MCF 10A (cell line): ENCODE measurements around the gene C12orf50. TPM values are rescaled to one million over a fixed set of nuclear protein-coding genes. Genes with fewer than 3 reads are reported as not detected.

Source experiments
- Bru-seq: library from RNA; stranded (reverse); fragments of 400-500 nt; gene quantifications from one replicate; lab custom pipeline; 2021; lab: Mats Ljungman, UMichigan
- BruChase-seq, 2 experiments: library from RNA; stranded (reverse); fragments of 400-500 nt; gene quantifications; one replicate each; lab custom pipeline; 2021; lab: Mats Ljungman, UMichigan
- BruUV-seq: library from RNA; stranded (reverse); fragments of 400-500 nt; replicated peaks from 2 replicates; lab custom pipeline; 2021; lab: Mats Ljungman, UMichigan
- CTCF ChIA-PET: fragments of 300-600 bp; sonication (Branson Sonifier 250); formaldehyde crosslinking; extraction: SDS; loops from one replicate; lab custom pipeline; 2021; ENCODE audit warnings: antibody characterized with exemption, inconsistent platforms; lab: Yijun Ruan, JAX
- POLR2A ChIA-PET: fragments of 300-600, 350-650 bp; sonication (Branson Sonifier 250); formaldehyde crosslinking; extraction: SDS; loops from one replicate; lab custom pipeline; 2020; ENCODE audit warnings: antibody characterized with exemption, inconsistent platforms; lab: Yijun Ruan, JAX
- DNase-seq: peaks from one replicate; pipeline ENCODE4 v3.0.0-alpha.2; 2018; ENCODE audit not compliant: unreplicated experiment
- H3K27ac Mint-ChIP-seq: one replicate; pipeline ENCODE4 v1.8.0; 2022; ENCODE audit warnings: mild to moderate bottlenecking, low read depth, mixed read lengths; ENCODE audit not compliant: unreplicated experiment
- H3K27me3 Mint-ChIP-seq: one replicate; pipeline ENCODE4 v1.8.0; 2022; ENCODE audit warnings: mixed read lengths; ENCODE audit not compliant: insufficient read depth, unreplicated experiment
- H3K36me3 Mint-ChIP-seq: one replicate; pipeline ENCODE4 v1.8.0; 2022; ENCODE audit warnings: mild to moderate bottlenecking, moderate library complexity, mixed read lengths; ENCODE audit not compliant: insufficient read depth, unreplicated experiment
- H3K4me1 Mint-ChIP-seq: one replicate; pipeline ENCODE4 v1.8.0; 2022; ENCODE audit warnings: mixed read lengths; ENCODE audit not compliant: insufficient read depth, unreplicated experiment
- H3K4me3 Mint-ChIP-seq: one replicate; pipeline ENCODE4 v1.8.0; 2022; ENCODE audit warnings: mild to moderate bottlenecking, moderate library complexity, mixed read lengths; ENCODE audit not compliant: unreplicated experiment
- H3K9me3 Mint-ChIP-seq: one replicate; pipeline ENCODE4 v1.8.0; 2022; ENCODE audit warnings: mixed read lengths; ENCODE audit not compliant: unreplicated experiment
- intact Hi-C: fragments of 100-400 bp; cut with micrococcal nuclease; formaldehyde crosslinking; loops from 2 replicates; pipeline ENCODE4 v1.14.1; 2022
- long read RNA-seq: library from polyadenylated mRNA; stranded (forward); transcript quantifications from one replicate; pipeline ENCODE4 v2.0.0, GENCODE V29; 2022
- total RNA-seq: library from RNA; stranded (reverse); gene quantifications from 2 replicates; pipeline ENCODE4 v1.2.3, GENCODE V29; 2022
- TF ChIP-seq, protein P1 (sequence below): fragments of 200-600 bp; IDR thresholded peaks from one replicate; pipeline ENCODE4 v1.8.0; 2022; ENCODE audit warnings: antibody characterized with exemption, mild to moderate bottlenecking; ENCODE audit not compliant: unreplicated experiment

C12orf50 gene, protein sequence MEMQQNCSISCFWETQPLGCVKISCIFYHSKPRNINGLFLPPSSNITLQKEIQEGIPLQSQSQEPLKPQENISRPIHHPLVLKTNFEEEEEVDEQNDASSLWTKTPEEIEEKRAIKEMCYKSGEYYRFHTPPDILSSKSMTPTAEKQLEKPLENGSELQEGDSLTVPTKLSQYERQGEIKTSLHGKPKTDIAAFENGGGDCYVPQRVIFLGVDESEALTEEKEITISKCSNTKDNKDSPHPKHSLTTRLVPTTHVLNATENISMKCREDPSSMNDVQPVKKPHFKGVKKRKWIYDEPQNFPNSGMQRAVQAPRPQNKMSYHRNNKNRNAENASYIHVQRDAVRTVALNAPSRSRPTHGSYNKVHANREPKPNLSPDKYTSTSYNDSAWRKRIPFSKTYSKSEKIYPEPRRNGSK
- total RNA-seq (0.29 TPM in 1 of 2 replicates, not detected in the other), Bru-seq, nascent RNA (percentile 18 among the genes with signal in this experiment), BruChase-seq, experiment 1, labeled RNA remaining after a 6-hour chase (percentile 20 among the genes with signal in this experiment), BruChase-seq, experiment 2, labeled RNA remaining after a 2-hour chase (percentile 18 among the genes with signal in this experiment)
- long read RNA-seq, result 0 reads

DNA sequence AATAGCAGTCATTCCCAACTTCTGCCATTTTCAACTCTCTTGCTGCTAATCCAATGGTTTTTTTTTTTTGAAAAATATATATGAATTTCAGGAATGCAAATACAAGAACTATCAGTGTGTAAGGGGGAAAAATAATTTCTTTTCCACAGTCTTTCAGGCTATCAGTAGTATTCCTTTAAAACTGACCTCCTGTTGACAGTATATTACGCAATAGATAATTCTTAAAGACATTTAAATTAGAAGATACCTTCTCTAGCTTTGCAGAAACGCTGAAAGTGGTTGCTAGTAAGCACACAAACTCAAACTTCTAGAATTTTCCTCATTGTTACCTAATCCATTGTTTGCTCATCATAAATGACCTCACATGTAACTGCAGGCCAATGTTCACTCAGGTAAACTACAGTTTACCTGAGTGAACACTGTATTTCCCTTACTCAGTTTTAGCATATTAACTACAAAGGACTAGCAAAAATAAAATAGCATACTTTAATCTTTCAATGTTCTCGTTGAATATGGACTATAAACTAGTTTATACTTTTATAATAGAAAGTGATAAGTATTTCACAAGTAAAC lies at the start of gene C12orf50:
Gene C12orf50, minus strand, starts transcription at position 309 of the 573 bp plus-strand sequence. CDS start 2,439 bp downstream, outside the sequence.
- BruUV-seq, result no TSS peak
- intact Hi-C loops, result no loop called here
- no peak for DNase-seq
- no peaks in the 10 kb centered on the region for H3K9me3 Mint-ChIP-seq
- H3K27ac Mint-ChIP-seq, result no peak within 1 kb of the TSS
- POLR2A ChIA-PET, result interaction anchor here (1.2 kb wide), 1 partner anchor 10 kb away, joined by 5 read pairs; no protein-coding TSS in a partner anchor
- H3K27me3 Mint-ChIP-seq, result no peaks in the 10 kb centered on the region
- TF ChIP-seq, protein P1, sequence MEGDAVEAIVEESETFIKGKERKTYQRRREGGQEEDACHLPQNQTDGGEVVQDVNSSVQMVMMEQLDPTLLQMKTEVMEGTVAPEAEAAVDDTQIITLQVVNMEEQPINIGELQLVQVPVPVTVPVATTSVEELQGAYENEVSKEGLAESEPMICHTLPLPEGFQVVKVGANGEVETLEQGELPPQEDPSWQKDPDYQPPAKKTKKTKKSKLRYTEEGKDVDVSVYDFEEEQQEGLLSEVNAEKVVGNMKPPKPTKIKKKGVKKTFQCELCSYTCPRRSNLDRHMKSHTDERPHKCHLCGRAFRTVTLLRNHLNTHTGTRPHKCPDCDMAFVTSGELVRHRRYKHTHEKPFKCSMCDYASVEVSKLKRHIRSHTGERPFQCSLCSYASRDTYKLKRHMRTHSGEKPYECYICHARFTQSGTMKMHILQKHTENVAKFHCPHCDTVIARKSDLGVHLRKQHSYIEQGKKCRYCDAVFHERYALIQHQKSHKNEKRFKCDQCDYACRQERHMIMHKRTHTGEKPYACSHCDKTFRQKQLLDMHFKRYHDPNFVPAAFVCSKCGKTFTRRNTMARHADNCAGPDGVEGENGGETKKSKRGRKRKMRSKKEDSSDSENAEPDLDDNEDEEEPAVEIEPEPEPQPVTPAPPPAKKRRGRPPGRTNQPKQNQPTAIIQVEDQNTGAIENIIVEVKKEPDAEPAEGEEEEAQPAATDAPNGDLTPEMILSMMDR, result no peak
- H3K4me3 Mint-ChIP-seq, result no peak within 1 kb of the TSS
- CTCF ChIA-PET, result no interaction called here
- no peaks in the 10 kb centered on the region for H3K4me1 Mint-ChIP-seq
- peaks cover 5% of the 10 kb centered on the region for H3K36me3 Mint-ChIP-seq

DNA sequence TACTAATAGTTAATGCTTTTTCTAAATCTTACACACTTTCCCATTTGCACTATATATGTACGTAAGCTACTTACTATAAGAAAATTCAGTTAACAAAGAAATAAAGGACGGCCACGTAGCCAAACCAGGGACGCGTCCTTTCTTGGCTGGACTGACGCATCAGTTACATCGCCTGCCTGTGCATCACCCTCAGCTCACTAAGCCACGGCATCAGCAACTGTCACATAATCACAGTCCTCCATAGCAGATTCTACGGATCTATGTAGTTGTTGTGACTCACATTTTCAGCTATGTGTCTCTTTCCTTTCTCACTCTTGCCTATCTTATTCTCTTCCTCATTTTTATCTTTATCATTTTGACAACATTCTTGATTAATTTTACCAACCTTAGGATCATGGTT lies 38.1 kb upstream of the C12orf50 start:
- no peak for DNase-seq
- CTCF ChIA-PET, result interaction anchor here (0.6 to 2.1 kb wide), 4 partner anchors 13 to 1718 kb away, joined by 3 to 7 read pairs (median 4); no protein-coding TSS in a partner anchor
- BruUV-seq, result no TSS peak
- peaks cover 29% of the 10 kb centered on the region for H3K36me3 Mint-ChIP-seq
- H3K9me3 Mint-ChIP-seq, result no peaks in the 10 kb centered on the region
- peaks cover 6% of the 10 kb centered on the region for H3K4me1 Mint-ChIP-seq
- H3K27me3 Mint-ChIP-seq, result no peaks in the 10 kb centered on the region
- POLR2A ChIA-PET, result interaction anchor here (1.3 kb wide), 1 partner anchor 12 kb away, joined by 4 read pairs; no protein-coding TSS in a partner anchor
- TF ChIP-seq, protein P1, result no peak
- H3K27ac Mint-ChIP-seq, result no peak overlapping the region
- H3K4me3 Mint-ChIP-seq, result no peak overlapping the region
- intact Hi-C loops, result no loop called here

DNA sequence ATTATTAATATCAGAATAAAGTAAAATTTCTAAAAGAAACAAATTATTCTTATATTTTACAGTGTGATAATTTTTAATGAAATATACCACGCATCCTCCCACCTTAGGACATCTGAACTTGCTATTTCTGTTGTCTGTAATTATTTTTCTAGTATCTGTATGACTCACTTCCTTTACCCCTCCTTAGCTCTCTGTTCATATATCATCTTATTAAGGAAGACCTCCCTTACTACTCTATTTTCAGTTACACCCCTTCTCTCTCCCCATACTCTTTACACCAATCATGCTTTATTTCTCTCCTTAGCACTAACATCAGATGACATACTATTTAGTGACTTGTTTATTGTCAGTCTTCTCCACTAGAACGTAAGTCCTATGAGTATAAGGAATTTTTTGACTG lies 34.2 kb upstream of the C12orf50 start:
- intact Hi-C loops, result no loop called here
- Mint-ChIP-seq H3K36me3 (peaks cover 26% of the 10 kb centered on the region), H3K27ac (no peak overlapping the region), H3K9me3 (no peaks in the 10 kb centered on the region), H3K27me3 (no peaks in the 10 kb centered on the region), H3K4me1 (peaks cover 6% of the 10 kb centered on the region), H3K4me3 (no peak overlapping the region)
- no TSS peak for BruUV-seq
- TF ChIP-seq, protein P1, result no peak
- POLR2A ChIA-PET, result interaction anchor here (0.8 kb wide), 1 partner anchor 10 kb away, joined by 3 read pairs; no protein-coding TSS in a partner anchor
- CTCF ChIA-PET, result no interaction called here
- DNase-seq, result no peak

DNA sequence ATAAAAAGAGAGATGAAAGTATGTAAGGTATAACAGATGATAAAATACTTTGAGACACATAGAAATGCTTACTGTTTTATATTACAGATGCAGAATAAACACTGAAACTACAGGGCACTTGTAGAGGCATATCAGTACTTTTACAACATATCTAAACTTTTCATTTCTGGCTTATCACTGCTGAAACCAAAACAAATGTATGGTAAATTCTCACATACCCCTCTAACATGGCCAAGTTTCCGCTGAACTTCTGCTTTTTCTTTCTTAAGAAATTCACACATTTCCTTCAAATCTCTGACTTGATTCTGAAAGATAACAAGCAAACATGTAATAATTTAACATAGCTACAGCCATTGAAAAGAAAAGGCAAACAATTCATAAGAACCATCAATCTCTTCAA lies 33.3 kb upstream of the C12orf50 start:
- Mint-ChIP-seq H3K9me3 (no peaks in the 10 kb centered on the region), H3K27me3 (no peaks in the 10 kb centered on the region), H3K27ac (no peak overlapping the region), H3K4me1 (peaks cover 6% of the 10 kb centered on the region), H3K4me3 (no peak overlapping the region), H3K36me3 (peaks cover 32% of the 10 kb centered on the region)
- TF ChIP-seq, protein P1, result no peak
- intact Hi-C loops, result no loop called here
- BruUV-seq, result no TSS peak
- ChIA-PET CTCF (no interaction called here), POLR2A (no interaction called here)
- no peak for DNase-seq
